Heart left ventricle (tissue), 16 donors: ENCODE results near the gene DCLK1. TPM values are rescaled to one million over a fixed set of nuclear protein-coding genes. Genes with fewer than 3 reads are reported as not detected.

ENCODE experiments used
- ATAC-seq, 4 donors: fragments of 200-7000 bp; cut with Tn5 transposase; one replicate each; pipeline ENCODE4 v1.9.1; 2020 to 2022; ENCODE audit warnings: moderate library complexity in 4 of 4, mild to moderate bottlenecking in 3 of 4, moderate number of reproducible peaks in 1 of 4
- DNase-seq, 5 donors: peaks; one replicate each; pipeline ENCODE4 v3.0.0-alpha.2; 2020
- H3K27ac ChIP-seq, 12 donors: fragments of 200-600 bp; sonication (generic) in 4 of 12; one replicate each; pipeline versions ENCODE4 v1.5.0 to v1.8.0; 2016 to 2022; ENCODE audit warnings: mild to moderate bottlenecking in 2 of 12
- H3K27me3 ChIP-seq, 9 donors: fragments of 200-600 bp; sonication (generic) in 2 of 9; one replicate each; pipeline versions ENCODE4 v1.5.1 to v1.8.0; 2016 to 2022; ENCODE audit warnings: mild to moderate bottlenecking in 3 of 9
- H3K36me3 ChIP-seq, 9 donors: fragments of 200-600 bp; sonication (generic) in 2 of 9; one replicate each; pipeline versions ENCODE4 v1.5.0 to v1.8.0; 2018 to 2022; ENCODE audit warnings: mild to moderate bottlenecking in 2 of 9
- H3K4me1 ChIP-seq, 12 donors: fragments of 200-600 bp; sonication (generic) in 4 of 12; one replicate each; pipeline versions ENCODE4 v1.5.0 to v1.8.0; 2016 to 2022; ENCODE audit warnings: mild to moderate bottlenecking in 3 of 12
- H3K4me3 ChIP-seq, 12 donors: fragments of 200-600 bp; sonication (generic) in 4 of 12; one replicate each; pipeline versions ENCODE4 v1.5.0 to v1.8.0; 2017 to 2022; ENCODE audit warnings: mild to moderate bottlenecking in 9 of 12, moderate library complexity in 4 of 12
- H3K9me3 ChIP-seq, 12 donors: fragments of 200-600 bp; sonication (generic) in 4 of 12; one replicate each; pipeline versions ENCODE4 v1.5.0 to v1.8.0; 2016 to 2022; ENCODE audit warnings: mild to moderate bottlenecking in 1 of 12
- CTCF ChIP-seq, 12 donors: fragments of 200-600 bp; sonication (generic) in 4 of 12; IDR thresholded peaks; one replicate each; pipeline versions ENCODE4 v1.5.0 to v1.8.0; 2018 to 2022; ENCODE audit warnings: antibody characterized with exemption in 12 of 12, mild to moderate bottlenecking in 5 of 12
- POLR2A ChIP-seq, 2 donors: fragments of 450-650 bp; IDR thresholded peaks; one replicate each; pipeline ENCODE4 v1.6.1; 2017; ENCODE audit warnings: antibody characterized with exemption in 2 of 2, mild to moderate bottlenecking in 2 of 2, moderate library complexity in 2 of 2
- WGBS, 4 donors: extraction: QIAGEN DNeasy Blood & Tissue Kit in 2 of 4; methylation state at CpG; one replicate each; pipeline versions ENCODE4 v1.1.5 to v1.1.7; 2013 to 2018; 5-methylcytosine and 5-hydroxymethylcytosine counted together
- intact Hi-C, 10 donors: fragments of 100-400 bp; cut with DNase I; formaldehyde crosslinking; loops; one replicate each; pipeline versions ENCODE4 v1.11.1 to v1.14.2; 2022
- polyA plus RNA-seq, 2 donors: library from polyadenylated mRNA; stranded (reverse); fragments of 200-250 nt; gene quantifications; one replicate each; pipeline ENCODE4 v1.2.3, GENCODE V29; 2013
- total RNA-seq, 9 donors: library from RNA; depleted of rRNA in 2 of 9; stranded (reverse); fragments of >200 nt in 2 of 9; fragmentation: NEBNext Ultra II Directional in 3 of 9; extraction: Animal tissue kit (Norgen Biotek cat#: 25700) in 3 of 9; gene quantifications; one replicate each; pipeline versions ENCODE4 v1.1.0 to v1.2.4, GENCODE V29; 2016 to 2023
- donor health status: ischemic (EF 13 %, LVEDD 7.1; RV severe dilation, severe dysfunction).
- donor health status: healthy with polysubstance abuse.
- donor health status: DM: no; HTN: yes; CAD: no.
- donor health status: DM: no; HTN: no; CAD: no.
- donor health status: ischemic (EF 25% LVEDD 6.9; RV normal size, moderate dysfunction).
- donor health status: ischemic (EF 25% LVEDD 5.7; RV mildly dilated, moderate dysfunction).
- donor health status: healthy.
- donor health status: DM: yes; HTN: yes; CAD: no.
- donor health status: ischemic (EF 35%, LVEDD 5.7; RV mildly dilated, moderate dysfunction).
- donor health status: nonischemic (EF 11% LVEDD 7.7; RV severe dilation, severe dysfunction).
- donor health status: DM: yes; HTN: yes; CAD: no.
- donor health status: PGD.
- donor health status: ischemic (EF 29% LVEDD 5.4; RV normal size, mild dysfunction).
- donor health status: nonischemic (EF 23%, LVEDD 6.1; RV moderate dilation, normal function).

DCLK1 gene
- total and polyA plus RNA-seq, 11 donors = 3.4 to 15.9 (median 11.2) TPM

GRCh38 chr13:35768551-35768950, 362.6 kb downstream of the DCLK1 start:
- Histone ChIP-seq H3K9me3 (no peaks in the 10 kb centered on the region), H3K4me1 (peaks cover 0 to 12% (median 0%) of the 10 kb centered on the region in 12 donors), H3K27ac (no peak overlapping the region), H3K27me3 (no peaks in the 10 kb centered on the region), H3K4me3 (no peak overlapping the region), H3K36me3 (no peaks in the 10 kb centered on the region)
- ATAC-seq (no peak), DNase-seq (no peak)
- 78 to 89% (median 85%) methylated on average over 4 of the region's 4 CpGs for WGBS, 4 donors
- TF ChIP-seq POLR2A (IDR thresholded peaks at IDR 0.05) (no peak), CTCF (IDR thresholded peaks at IDR 0.05) (no peak)
- intact Hi-C loops = no loop called here

GRCh38 chr13:35768073-35768472, 363.1 kb downstream of the DCLK1 start:
- ATAC-seq (peak in 1 of 4 donors; percentile 36), DNase-seq (no peak)
- Histone ChIP-seq H3K9me3 (no peaks in the 10 kb centered on the region), H3K36me3 (no peaks in the 10 kb centered on the region), H3K4me3 (no peak overlapping the region), H3K27ac (no peak overlapping the region), H3K27me3 (no peaks in the 10 kb centered on the region), H3K4me1 (peaks cover 0 to 12% (median 0%) of the 10 kb centered on the region in 12 donors)
- TF ChIP-seq POLR2A (IDR thresholded peaks at IDR 0.05) (no peak), CTCF (IDR thresholded peaks at IDR 0.05) (no peak)
- 66 to 76% (median 71%) methylated on average over 4 of the region's 4 CpGs for WGBS, 4 donors
- intact Hi-C loops = no loop called here

- intact Hi-C loops = no loop called here
- Histone ChIP-seq H3K4me3 (no peak overlapping the region), H3K27ac (no peak overlapping the region), H3K27me3 (no peaks in the 10 kb centered on the region), H3K36me3 (no peaks in the 10 kb centered on the region), H3K4me1 (peaks cover 0 to 12% (median 0%) of the 10 kb centered on the region in 12 donors), H3K9me3 (no peaks in the 10 kb centered on the region)
- TF ChIP-seq CTCF (IDR thresholded peaks at IDR 0.05) = no peak
- no peak for TF ChIP-seq POLR2A (IDR thresholded peaks at IDR 0.05)
- DNase-seq (no peak), ATAC-seq (no peak)
- WGBS, 4 donors = 64 to 78% (median 74%) methylated on average over 6 of the region's 6 CpGs
These were observed 363.8 kb downstream of the DCLK1 start for GRCh38 chr13:35767256-35767976.

- Histone ChIP-seq H3K9me3 (no peaks in the 10 kb centered on the region), H3K36me3 (no peaks in the 10 kb centered on the region), H3K4me3 (no peak overlapping the region), H3K27me3 (no peaks in the 10 kb centered on the region), H3K4me1 (peaks cover 0 to 12% (median 0%) of the 10 kb centered on the region in 12 donors), H3K27ac (no peak overlapping the region)
- no peak for ATAC-seq
- no peak for TF ChIP-seq CTCF (IDR thresholded peaks at IDR 0.05)
- TF ChIP-seq POLR2A (IDR thresholded peaks at IDR 0.05) = no peak
- WGBS, 4 donors = 77 to 85% (median 83%) methylated on average over 2 of the region's 2 CpGs
- no peak for DNase-seq
- intact Hi-C loops = no loop called here
These were observed 364.5 kb downstream of the DCLK1 start for GRCh38 chr13:35766663-35767062.
